Large intestine (tissue), 3 donors: ENCODE results near the gene ABLIM2. TPM values are rescaled to one million over a fixed set of nuclear protein-coding genes. Genes with fewer than 3 reads are reported as not detected.
"Not testable (repeated sequence)": the region's sequence is repeated elsewhere in the genome, so short reads cannot be mapped to it uniquely, and the experiment has no call there.

Source experiments
- DNase-seq, 2 donors: peaks; one replicate each; pipeline versions ENCODE4 v3.0.0 to v3.0.0-alpha.2; 2013
- H3K27ac ChIP-seq: one replicate; pipeline ENCODE4 v1.5.1; 2013; ENCODE audit warnings: low read length
- H3K27me3 ChIP-seq: 2 replicates; pipeline ENCODE4 v1.6.1; 2013; ENCODE audit warnings: low read length; ENCODE audit not compliant: control insufficient read depth, insufficient read depth
- H3K36me3 ChIP-seq: 2 replicates; pipeline ENCODE4 v1.6.1; 2013; ENCODE audit warnings: low read length; ENCODE audit not compliant: control insufficient read depth, insufficient read depth
- H3K4me1 ChIP-seq: one replicate; pipeline ENCODE4 v1.6.1; 2013; ENCODE audit warnings: low read length; ENCODE audit not compliant: control insufficient read depth, insufficient read depth
- H3K4me3 ChIP-seq: one replicate; pipeline ENCODE4 v1.5.1; 2013; ENCODE audit warnings: low read length
- H3K9me3 ChIP-seq: one replicate; pipeline ENCODE4 v1.6.1; 2013; ENCODE audit warnings: mild to moderate bottlenecking, low read depth, low read length, moderate library complexity; ENCODE audit not compliant: control insufficient read depth
- WGBS: methylation state at CpG from one replicate; pipeline ENCODE4 v1.1.5; 2013; ENCODE audit warnings: low lambda C conversion rate; ENCODE audit not compliant: insufficient coverage; 5-methylcytosine and 5-hydroxymethylcytosine counted together
- polyA plus RNA-seq: library from polyadenylated mRNA; unstranded; fragments of 120-200 nt; gene quantifications from one replicate; pipeline ENCODE4 v1.2.1, GENCODE V29; 2013

The ABLIM2 gene
- polyA plus RNA-seq, 1 donor: 5.9 TPM

GRCh38 chr4:8148785-8149435 lies 9.7 kb downstream of the ABLIM2 start:
- no CpG with 5 or more reads among the region's 14 CpGs for WGBS
- H3K9me3 ChIP-seq: no peaks in the 10 kb centered on the region
- DNase-seq: no peak
- peaks cover 31% of the 10 kb centered on the region for H3K27me3 ChIP-seq
- H3K27ac ChIP-seq: no peak overlapping the region
- no peaks in the 10 kb centered on the region for H3K36me3 ChIP-seq
- H3K4me1 ChIP-seq: no peaks in the 10 kb centered on the region
- H3K4me3 ChIP-seq: no peak overlapping the region

GRCh38 chr4:8148159-8148558 lies 10.5 kb downstream of the ABLIM2 start:
- no peaks in the 10 kb centered on the region for H3K4me1 ChIP-seq
- DNase-seq: no peak
- peaks cover 38% of the 10 kb centered on the region for H3K27me3 ChIP-seq
- H3K4me3 ChIP-seq: no peak overlapping the region
- H3K36me3 ChIP-seq: no peaks in the 10 kb centered on the region
- no peak overlapping the region for H3K27ac ChIP-seq
- H3K9me3 ChIP-seq: no peaks in the 10 kb centered on the region
- no CpG with 5 or more reads among the region's 13 CpGs for WGBS

GRCh38 chr4:8147231-8147970 lies 11.2 kb downstream of the ABLIM2 start:
- H3K27me3 ChIP-seq: peaks cover 38% of the 10 kb centered on the region
- H3K4me3 ChIP-seq: no peak overlapping the region
- H3K4me1 ChIP-seq: no peaks in the 10 kb centered on the region
- no CpG with 5 or more reads among the region's 19 CpGs for WGBS
- H3K27ac ChIP-seq: no peak overlapping the region
- no peak for DNase-seq
- H3K9me3 ChIP-seq: no peaks in the 10 kb centered on the region
- no peaks in the 10 kb centered on the region for H3K36me3 ChIP-seq

GRCh38 chr4:8146157-8146556 lies 12.5 kb downstream of the ABLIM2 start:
- Histone ChIP-seq H3K27ac (no peak overlapping the region), H3K27me3 (peaks cover 43% of the 10 kb centered on the region), H3K36me3 (no peaks in the 10 kb centered on the region), H3K4me1 (no peaks in the 10 kb centered on the region), H3K9me3 (no peaks in the 10 kb centered on the region), H3K4me3 (no peak overlapping the region)
- WGBS: no CpG with 5 or more reads among the region's 9 CpGs
- no peak for DNase-seq

- WGBS: no CpG with 5 or more reads among the region's 15 CpGs
- no peak for DNase-seq
- H3K36me3 ChIP-seq: no peaks in the 10 kb centered on the region
- no peak overlapping the region for H3K4me3 ChIP-seq
- H3K27me3 ChIP-seq: peaks cover 40% of the 10 kb centered on the region
- no peak overlapping the region for H3K27ac ChIP-seq
- H3K4me1 ChIP-seq: no peaks in the 10 kb centered on the region
- no peaks in the 10 kb centered on the region for H3K9me3 ChIP-seq
Observed at GRCh38 chr4:8144359-8144758, 14.3 kb downstream of the ABLIM2 start.

- Histone ChIP-seq H3K9me3 (peaks cover 3% of the 10 kb centered on the region), H3K36me3 (no peaks in the 10 kb centered on the region), H3K27ac (no peak overlapping the region), H3K27me3 (peaks cover 40% of the 10 kb centered on the region), H3K4me3 (no peak overlapping the region), H3K4me1 (no peaks in the 10 kb centered on the region)
- WGBS: no CpG with 5 or more reads among the region's 11 CpGs
- DNase-seq: no peak
Observed at GRCh38 chr4:8143392-8144140, 15.0 kb downstream of the ABLIM2 start.

- H3K27ac ChIP-seq: no peak overlapping the region
Observed at GRCh38 chr4:8142556-8142955, 16.1 kb downstream of the ABLIM2 start.

GRCh38 chr4:8141935-8142334 lies 16.7 kb downstream of the ABLIM2 start:
- peaks cover 37% of the 10 kb centered on the region for H3K27me3 ChIP-seq
- no peak overlapping the region for H3K4me3 ChIP-seq
- no peaks in the 10 kb centered on the region for H3K36me3 ChIP-seq
- no peaks in the 10 kb centered on the region for H3K4me1 ChIP-seq
- DNase-seq: no peak
- WGBS: no CpG with 5 or more reads among the region's 9 CpGs
- H3K27ac ChIP-seq: no peak overlapping the region
- H3K9me3 ChIP-seq: peaks cover 3% of the 10 kb centered on the region

More at GRCh38 chr4:8142556-8142955, 16.1 kb downstream of the ABLIM2 start:
- DNase-seq: no peak
- Histone ChIP-seq H3K4me3 (no peak overlapping the region), H3K36me3 (no peaks in the 10 kb centered on the region), H3K27me3 (peaks cover 39% of the 10 kb centered on the region), H3K9me3 (peaks cover 3% of the 10 kb centered on the region), H3K4me1 (no peaks in the 10 kb centered on the region)
- WGBS: 80% methylated on average over 1 of the region's 9 CpGs

- 80% methylated on average over 1 of the region's 6 CpGs for whole genome bisulfite sequencing
- Histone ChIP-seq H3K4me1 (no peaks in the 10 kb centered on the region), H3K36me3 (no peaks in the 10 kb centered on the region), H3K9me3 (peaks cover 3% of the 10 kb centered on the region), H3K4me3 (no peak overlapping the region), H3K27me3 (peaks cover 29% of the 10 kb centered on the region), H3K27ac (no peak overlapping the region)
- no peak for DNase-seq
Observed at GRCh38 chr4:8140915-8141314, 17.7 kb downstream of the ABLIM2 start.

- not testable (repeated sequence) for H3K4me1 ChIP-seq, H3K9me3 ChIP-seq, H3K27ac ChIP-seq, H3K4me3 ChIP-seq, H3K36me3 ChIP-seq, DNase-seq
- 100% methylated on average over 1 of the region's 5 CpGs for WGBS
- peaks cover 21% of the 10 kb centered on the region for H3K27me3 ChIP-seq
Observed at GRCh38 chr4:8139726-8140125, 18.9 kb downstream of the ABLIM2 start.
